ENCODE measurements around the gene SERHL2. TPM values are rescaled to one million over a fixed set of nuclear protein-coding genes. Genes with fewer than 3 reads are reported as not detected.

The SERHL2 gene
- polyA plus RNA-seq, 1 donor (not counting 4 experiments of a cell fraction or from before 2014, with no cell fraction given): 2.5 TPM

- Histone ChIP-seq H2AFZ (ENCODE audit: control insufficient read depth, low read length) (no peak overlapping the region), H3K4me2 (ENCODE audit: control insufficient read depth, extremely low read depth, insufficient read depth, low read depth, low read length) (no peak overlapping the region), H3K9ac (ENCODE audit: control insufficient read depth, extremely low read depth, insufficient read depth, low read length) (no peak overlapping the region), H3K36me3 (ENCODE audit: control insufficient read depth in 2 of 2, extremely low read depth in 1 of 2, insufficient read depth in 2 of 2, low read length in 2 of 2) (peaks cover 39% of the 10 kb centered on the region in 2 experiments), H3K9me3 (ENCODE audit: control insufficient read depth, low read depth, low read length) (no peaks in the 10 kb centered on the region), H3K4me3 (ENCODE audit: control insufficient read depth in 2 of 3, extremely low read depth in 1 of 3, insufficient read depth in 2 of 3, low read depth in 1 of 3, low read length in 3 of 3) (no peak overlapping the region), H3K4me1 (ENCODE audit: control insufficient read depth, extremely low read depth, insufficient read depth, low read length) (no peaks in the 10 kb centered on the region), H3K27me3 (ENCODE audit: control insufficient read depth, extremely low read depth, insufficient read depth, low read length) (no peaks in the 10 kb centered on the region), H4K20me1 (ENCODE audit: control insufficient read depth, extremely low read depth, insufficient read depth, low read length) (peaks cover 3% of the 10 kb centered on the region), H3K9me1 (ENCODE audit: control insufficient read depth, extremely low read depth, insufficient read depth, low read length) (no peaks in the 10 kb centered on the region), H3K27ac (ENCODE audit: control insufficient read depth, insufficient read depth, low read length) (no peak overlapping the region), H3K79me2 (ENCODE audit: control insufficient read depth, insufficient read depth, low read length) (no peaks in the 10 kb centered on the region)
- no peak for DNase-seq (ENCODE audit: low read depth, low spot score)
- dilution Hi-C loops (cut with MboI; ENCODE audit: extremely low pct_ligation_motif_present, low sequenced_read_pairs): no loop called here
- TF ChIP-seq EZH2 (IDR thresholded peaks at IDR 0.05; ENCODE audit: low read length): no peak
- TF ChIP-seq CTCF (optimal IDR thresholded peaks at IDR 0.05 in 1 of 3, IDR thresholded peaks at IDR 0.05 in 1 of 3, conservative IDR thresholded peaks at IDR 0.05 in 1 of 3; ENCODE audit: extremely low read depth in 1 of 3, insufficient read depth in 2 of 3, low read length in 3 of 3): no peak
- FAIRE-seq: no peak
These were observed 38.2 kb downstream of the SERHL2 start for GRCh38 chr22:42591987-42592386.

DNA sequence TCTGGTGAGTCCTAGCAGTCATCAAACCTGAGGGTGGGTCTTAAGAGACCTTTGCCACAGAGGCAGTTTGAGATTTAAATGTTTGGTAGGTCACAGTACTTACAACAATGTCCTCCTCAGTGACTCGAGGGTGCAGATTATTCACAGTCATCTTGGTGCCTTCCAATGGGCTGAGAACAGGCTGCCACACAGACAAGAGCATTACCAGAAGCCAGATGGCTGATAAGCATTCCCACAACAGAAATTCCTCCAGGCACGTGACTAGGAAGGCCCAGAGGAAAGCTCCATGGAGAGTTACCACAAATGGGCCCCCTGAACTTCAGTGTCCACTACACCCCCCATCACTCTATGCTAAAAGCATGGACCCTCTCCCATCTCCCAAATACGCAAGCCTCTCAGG, 41.7 kb downstream of the SERHL2 start:
- FAIRE-seq (no peak), DNase-seq (ENCODE audit: low read depth, low spot score) (no peak)
- H3K4me1 ChIP-seq (ENCODE audit: control insufficient read depth, extremely low read depth, insufficient read depth, low read length): no peaks in the 10 kb centered on the region
- peaks cover 10% of the 10 kb centered on the region for H3K79me2 ChIP-seq (ENCODE audit: control insufficient read depth, insufficient read depth, low read length)
- no peak overlapping the region for H2AFZ ChIP-seq (ENCODE audit: control insufficient read depth, low read length)
- peaks cover 44 to 52% of the 10 kb centered on the region in 2 experiments for H3K36me3 ChIP-seq (ENCODE audit: control insufficient read depth in 2 of 2, extremely low read depth in 1 of 2, insufficient read depth in 2 of 2, low read length in 2 of 2)
- dilution Hi-C loops (cut with MboI; ENCODE audit: extremely low pct_ligation_motif_present, low sequenced_read_pairs): no loop called here
- TF ChIP-seq CTCF (optimal IDR thresholded peaks at IDR 0.05 in 1 of 3, IDR thresholded peaks at IDR 0.05 in 1 of 3, conservative IDR thresholded peaks at IDR 0.05 in 1 of 3; ENCODE audit: extremely low read depth in 1 of 3, insufficient read depth in 2 of 3, low read length in 3 of 3): no peak
- TF ChIP-seq EZH2 (IDR thresholded peaks at IDR 0.05; ENCODE audit: low read length): no peak
- no peak overlapping the region for H3K27ac ChIP-seq (ENCODE audit: control insufficient read depth, insufficient read depth, low read length)
- no peaks in the 10 kb centered on the region for H3K9me3 ChIP-seq (ENCODE audit: control insufficient read depth, low read depth, low read length)
- H4K20me1 ChIP-seq (ENCODE audit: control insufficient read depth, extremely low read depth, insufficient read depth, low read length): peaks cover 5% of the 10 kb centered on the region
- no peak overlapping the region for H3K9ac ChIP-seq (ENCODE audit: control insufficient read depth, extremely low read depth, insufficient read depth, low read length)
- no peaks in the 10 kb centered on the region for H3K9me1 ChIP-seq (ENCODE audit: control insufficient read depth, extremely low read depth, insufficient read depth, low read length)
- no peak overlapping the region for H3K4me3 ChIP-seq (ENCODE audit: control insufficient read depth in 2 of 3, extremely low read depth in 1 of 3, insufficient read depth in 2 of 3, low read depth in 1 of 3, low read length in 3 of 3)
- H3K27me3 ChIP-seq (ENCODE audit: control insufficient read depth, extremely low read depth, insufficient read depth, low read length): no peaks in the 10 kb centered on the region
- no peak overlapping the region for H3K4me2 ChIP-seq (ENCODE audit: control insufficient read depth, extremely low read depth, insufficient read depth, low read depth, low read length)

Data from keratinocyte (primary cell).